Posterior vena cava (tissue), 2 donors: ENCODE measurements around the gene TRA2A. TPM values are rescaled to one million over a fixed set of nuclear protein-coding genes. Genes with fewer than 3 reads are reported as not detected.
A peak's percentile ranks its signal among the peaks of the same experiment; 100 is the strongest.
"Not testable (repeated sequence)": the region's sequence is repeated elsewhere in the genome, so short reads cannot be mapped to it uniquely, and the experiment has no call there.

Experiments used
- DNase-seq: peaks from one replicate; pipeline ENCODE4 v3.0.0-alpha.2; 2020; ENCODE audit warnings: low spot score
- intact Hi-C, 2 donors: fragments of 100-400 bp; cut with DNase I; formaldehyde crosslinking; loops; one replicate each; pipeline versions ENCODE4 v1.14.1 to v1.14.2; 2022 to 2023
- long read RNA-seq, 2 donors: library from polyadenylated mRNA; unstranded; transcript quantifications; one replicate each; pipeline ENCODE4 v2.0.0, GENCODE V29; 2020 to 2021
- total RNA-seq, 2 donors: library from RNA; stranded (reverse); fragmentation: NEBNext Ultra II Directional; extraction: Animal tissue kit (Norgen Biotek cat#: 25700); gene quantifications; one replicate each; pipeline ENCODE4 v1.2.1, GENCODE V29; 2021
- donor health status: DM: yes; HTN: yes; CAD: no.
- donor health status: DM: yes; HTN: yes; CAD: no.

Gene TRA2A
- 10 to 100 TPM; 51.1 to 52.2 TPM for total RNA-seq
- long read RNA-seq, donor 1, transcript TRA2A-201 (8 exons, 1,845 nt) = major isoform, 15 of 23 reads
- long read RNA-seq, donor 1, partial matches to known transcripts = 0 of 23 reads
- long read RNA-seq, donor 1, other reads (novel, unspliced or antisense) = 7 of 23 reads
- long read RNA-seq, donor 2, transcript TRA2A-201 (8 exons, 1,845 nt) = major isoform, 60 of 89 reads
- long read RNA-seq, donor 2, partial matches to known transcripts = 1 of 89 reads
- long read RNA-seq, donor 2, other reads (novel, unspliced or antisense) = 26 of 89 reads

GRCh38 chr7:23531794-23532489, at the start of gene TRA2A:
TSS of gene TRA2A (minus strand) at chr7:23531981. CDS start at chr7:23531824, 157 bp downstream.
- intact Hi-C loops = loop anchor here in 1 of 2 donors (2.0 kb wide), 1 partner anchor 51 kb away; no protein-coding TSS in a partner anchor
- DNase-seq = peak; percentile 100

DNA sequence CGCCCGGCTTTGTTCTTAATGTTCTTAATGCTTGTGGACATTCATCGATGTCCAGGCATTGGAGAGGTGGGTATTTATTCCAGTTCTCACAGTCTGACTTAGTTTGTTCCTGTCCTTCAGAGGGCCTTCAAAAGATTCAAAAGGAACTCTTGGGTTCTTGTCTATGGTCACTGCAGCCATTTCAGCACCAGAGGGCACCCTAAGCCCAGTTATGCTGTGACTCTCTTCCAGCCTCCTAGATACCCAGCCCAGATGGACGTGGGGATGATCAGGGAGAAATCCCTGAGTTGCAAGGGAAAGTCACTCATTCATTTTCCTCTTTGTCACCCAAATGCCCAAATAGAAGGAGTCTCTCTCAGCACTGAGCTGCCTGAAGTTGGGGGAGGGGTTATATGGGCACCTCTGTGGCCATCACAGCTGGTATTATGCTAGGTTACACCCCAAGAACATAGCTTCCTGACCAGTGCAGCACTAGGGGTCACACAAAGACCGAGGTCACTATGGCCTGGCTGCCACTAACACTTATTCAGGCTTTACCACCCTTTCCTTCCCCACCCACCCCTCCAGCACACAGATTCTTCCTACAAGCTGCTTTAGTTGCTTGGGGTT, 38.9 kb upstream of the TRA2A start:
- intact Hi-C loops = loop anchor here (5.0 to 10.0 kb wide), 2 partner anchors 134 to 142 kb away; partner anchors contain the start of gene STK31 (in 1 of the 2)
- DNase-seq = peak; percentile 85

- intact Hi-C loops = no loop called here
- no peak for DNase-seq
These were observed 26.5 kb upstream of the TRA2A start for GRCh38 chr7:23558303-23558702.

GRCh38 chr7:23547662-23548061, 15.9 kb upstream of the TRA2A start:
- DNase-seq = no peak
- intact Hi-C loops = no loop called here

DNA sequence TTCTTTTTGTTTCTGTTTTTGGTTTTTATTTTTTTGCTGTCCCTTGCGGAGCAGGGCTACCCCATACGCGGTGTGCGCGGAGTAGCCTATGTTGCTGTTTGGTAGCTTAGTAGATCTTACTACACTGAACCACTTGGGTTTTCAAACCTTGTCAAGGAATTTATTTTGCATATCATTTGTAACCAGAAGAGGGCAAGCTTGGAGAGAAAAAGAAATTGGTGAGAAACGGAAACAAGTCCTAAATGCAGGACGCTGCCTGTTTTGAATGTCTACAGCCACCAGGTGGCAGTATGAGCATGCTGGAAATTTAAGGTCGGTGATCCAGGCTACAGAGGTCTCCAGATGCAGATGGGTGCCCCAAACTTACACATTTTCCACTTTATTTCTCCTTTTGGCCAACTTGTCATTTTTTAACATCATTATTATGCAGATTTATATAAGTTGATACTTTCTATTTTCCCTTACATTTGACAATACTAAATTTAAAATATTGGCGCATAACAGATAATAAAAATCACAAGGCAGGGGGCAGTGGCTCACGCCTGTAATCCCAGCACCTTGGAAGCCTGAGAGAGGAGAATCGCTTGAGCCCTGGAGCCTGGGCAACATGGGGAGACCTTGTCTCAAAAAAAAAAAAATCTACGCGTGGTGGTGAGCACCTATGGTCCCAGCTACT, 15.3 kb upstream of the TRA2A start:
- DNase-seq = no peak
- intact Hi-C loops = no loop called here

GRCh38 chr7:23545493-23545892, 13.7 kb upstream of the TRA2A start:
- intact Hi-C loops = no loop called here
- DNase-seq = no peak

- intact Hi-C loops = no loop called here
These were observed 13.2 kb upstream of the TRA2A start for GRCh38 chr7:23544913-23545354.

DNA sequence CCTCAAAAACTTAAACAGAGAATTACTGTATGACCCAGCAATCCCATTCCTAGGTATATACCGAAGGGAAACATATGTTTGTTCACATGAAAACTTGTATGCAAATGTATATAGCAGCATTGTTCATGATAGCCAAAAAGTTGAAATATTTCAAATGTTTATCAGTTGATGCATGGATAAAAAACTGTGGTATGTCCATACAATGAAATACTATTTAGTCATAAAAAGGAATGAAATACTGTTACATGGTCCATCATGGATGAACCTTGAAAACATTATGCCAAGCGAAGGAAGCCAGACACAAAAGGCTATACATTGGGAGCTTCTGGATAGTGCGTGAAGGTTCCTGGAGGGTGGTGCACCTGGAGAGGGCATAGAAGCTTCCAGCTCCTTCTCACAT, 11.0 kb upstream of the TRA2A start:
- no peak for DNase-seq
- intact Hi-C loops = no loop called here

More at GRCh38 chr7:23544913-23545354, 13.2 kb upstream of the TRA2A start:
- DNase-seq = no peak

DNA sequence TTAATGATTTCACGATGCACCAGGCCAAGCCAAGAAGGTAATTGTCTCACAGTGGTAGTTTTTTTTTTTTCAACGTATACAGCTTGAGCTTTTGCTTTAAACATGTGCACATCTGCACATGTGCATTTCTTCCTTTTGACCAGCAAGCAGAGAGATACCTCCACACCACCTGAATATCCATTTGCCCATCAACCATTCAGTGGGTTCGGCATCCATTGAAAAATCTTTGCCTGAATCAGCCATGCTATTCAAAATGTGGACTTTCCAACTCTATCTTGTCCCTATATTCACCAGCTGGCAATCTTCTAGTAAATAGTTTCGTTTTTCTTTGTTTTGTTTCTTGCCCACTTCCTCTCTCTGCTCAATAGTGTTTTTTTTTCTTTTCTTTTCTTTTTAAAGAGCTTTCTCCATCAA, 7.7 kb upstream of the TRA2A start:
- DNase-seq = no peak

DNA sequence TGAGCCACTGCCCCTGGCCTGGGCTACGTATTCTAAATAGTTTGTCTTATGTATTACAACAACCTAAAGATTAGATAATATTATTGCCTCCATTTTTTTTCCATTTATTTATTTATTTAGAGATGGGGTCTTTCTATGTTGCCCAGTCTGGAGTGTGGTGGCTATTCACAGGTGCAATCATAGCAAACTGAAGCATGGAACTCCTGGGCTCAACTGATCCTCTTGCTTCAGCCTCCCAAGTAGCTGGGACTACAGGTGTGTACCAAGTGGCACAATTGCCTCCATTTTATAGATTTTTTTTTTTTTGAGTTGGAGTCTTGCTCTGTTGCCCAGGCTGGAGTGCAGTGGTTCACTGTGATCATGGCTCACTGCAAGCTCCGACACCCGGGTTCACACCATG, 6.5 kb upstream of the TRA2A start:
- DNase-seq = no peak
- intact Hi-C loops = no loop called here

More for the DNA sequence above, 7.7 kb upstream of the TRA2A start:
- intact Hi-C loops = no loop called here

- no peak for DNase-seq
- intact Hi-C loops = no loop called here
These were observed 1.4 kb upstream of the TRA2A start for GRCh38 chr7:23533238-23533604.

DNA sequence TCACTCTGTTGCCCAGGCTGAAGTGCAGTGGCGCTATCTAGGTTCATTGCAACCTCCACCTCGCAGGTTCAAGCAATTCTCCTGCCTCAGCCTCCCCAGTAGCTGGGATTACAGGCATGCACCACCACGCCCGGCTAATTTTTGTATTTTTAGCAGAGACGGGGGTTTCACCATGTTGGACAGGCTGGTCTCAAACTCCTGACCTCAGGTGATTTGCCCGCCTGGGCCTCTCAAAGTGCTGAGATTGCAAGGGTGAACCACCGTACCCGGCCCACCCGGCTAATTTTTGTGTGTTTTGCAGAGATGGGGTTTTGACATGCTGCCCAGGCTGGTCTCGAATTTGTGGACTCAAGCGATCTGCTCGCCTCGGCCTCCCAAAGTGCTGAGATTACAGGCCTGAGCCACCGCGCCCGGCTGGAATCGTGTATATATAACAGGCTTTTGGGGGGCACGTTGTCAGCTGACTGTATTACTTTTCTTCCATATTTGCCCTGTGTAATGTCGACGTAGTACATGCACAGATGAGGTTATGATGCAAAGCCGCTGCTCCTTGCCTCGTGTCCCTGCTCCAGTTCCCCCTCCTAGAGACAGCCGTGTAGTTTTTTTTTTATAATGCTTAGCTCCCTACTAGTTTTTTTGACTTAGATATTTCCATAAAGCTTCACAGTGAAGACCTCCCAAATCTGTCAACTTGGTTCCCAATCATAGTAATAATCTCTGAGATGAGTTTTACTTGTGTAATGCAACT, 883 bp upstream of the TRA2A start:
- DNase-seq = no peak
- intact Hi-C loops = no loop called here

DNA sequence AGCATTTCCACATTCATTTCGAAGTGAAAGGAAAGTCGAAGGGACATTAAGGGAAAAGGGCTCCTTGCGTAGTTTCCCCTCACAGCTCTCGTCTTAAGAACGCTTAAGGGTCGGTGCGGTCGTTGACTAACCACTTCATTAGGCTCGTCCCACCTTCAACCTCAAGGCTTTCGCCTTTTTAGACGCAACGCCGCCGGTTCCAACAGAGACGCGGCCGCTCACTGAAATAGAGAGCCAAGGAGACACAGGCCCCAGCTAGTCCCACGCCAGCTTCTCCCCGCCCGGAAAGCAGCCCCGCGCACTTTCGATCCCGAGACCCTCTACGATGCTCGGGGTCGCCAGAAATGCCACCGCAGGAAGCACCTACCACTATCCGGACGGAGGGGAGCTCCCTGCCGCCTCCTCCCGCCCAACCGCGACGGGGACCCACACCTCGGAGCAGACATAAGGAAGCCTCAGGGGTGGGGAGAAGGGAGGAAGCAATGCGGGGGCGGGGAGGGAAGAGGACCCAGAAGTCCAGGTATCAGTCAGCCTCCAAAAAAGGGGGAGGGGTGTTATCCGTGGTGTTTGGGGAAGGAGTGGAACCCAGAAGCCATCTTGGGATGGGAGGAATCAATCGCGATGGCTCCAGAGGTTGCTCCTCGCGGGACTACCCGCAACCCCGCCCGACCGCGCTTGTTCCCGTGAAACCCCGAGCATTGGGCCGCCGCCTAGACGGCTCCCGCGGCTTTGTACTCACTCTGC, 559 bp downstream of the TRA2A start:
- DNase-seq = peak; percentile 86
- intact Hi-C loops = loop anchor here in 1 of 2 donors (2.0 kb wide), 1 partner anchor 50 kb away; no protein-coding TSS in a partner anchor

DNA sequence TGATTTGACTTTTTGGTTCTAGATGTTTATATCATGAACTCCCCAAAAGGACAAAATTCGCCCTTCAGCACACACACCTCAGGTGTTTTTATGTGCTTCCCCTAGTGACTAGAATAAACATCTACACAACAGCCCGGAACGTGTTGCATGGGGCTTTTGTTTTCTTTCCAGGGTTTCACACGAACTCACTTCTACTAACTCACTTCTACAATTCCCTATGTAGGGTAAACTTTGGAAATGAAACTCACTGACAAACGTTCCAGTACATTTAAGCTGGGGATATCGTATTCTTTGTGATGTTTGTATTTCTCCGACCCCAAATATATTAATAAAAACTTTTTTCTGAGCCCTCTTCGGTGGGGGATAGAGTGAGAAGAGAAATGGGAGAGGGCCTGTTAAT, 1.4 kb downstream of the TRA2A start:
- intact Hi-C loops = loop anchor here in 1 of 2 donors (2.0 kb wide), 1 partner anchor 50 kb away; no protein-coding TSS in a partner anchor

GRCh38 chr7:23529262-23529859, 2.4 kb downstream of the TRA2A start:
- intact Hi-C loops = no loop called here
- no peak for DNase-seq

More for the DNA sequence above, 1.4 kb downstream of the TRA2A start:
- DNase-seq = no peak

DNA sequence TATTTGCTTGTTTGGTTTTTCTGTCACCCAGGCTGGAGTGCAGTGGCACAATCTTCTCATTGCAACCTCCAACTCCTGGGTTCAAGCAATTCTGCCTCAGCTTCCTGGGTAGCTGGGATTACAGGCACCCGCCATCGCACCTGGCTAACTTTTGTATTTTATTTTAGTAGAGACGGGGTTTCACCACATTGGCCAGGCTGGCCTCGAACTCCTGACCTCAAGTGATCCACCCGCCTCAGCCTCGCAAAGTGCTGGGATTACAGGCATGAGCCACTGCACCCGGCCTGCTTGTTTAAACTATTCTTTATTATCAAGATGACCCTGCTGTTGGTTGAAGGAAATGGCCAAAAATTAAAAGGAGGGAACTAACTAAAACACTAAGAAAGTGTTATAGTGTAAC, 6.2 kb downstream of the TRA2A start:
- intact Hi-C loops, DNase-seq: not testable (repeated sequence)

DNA sequence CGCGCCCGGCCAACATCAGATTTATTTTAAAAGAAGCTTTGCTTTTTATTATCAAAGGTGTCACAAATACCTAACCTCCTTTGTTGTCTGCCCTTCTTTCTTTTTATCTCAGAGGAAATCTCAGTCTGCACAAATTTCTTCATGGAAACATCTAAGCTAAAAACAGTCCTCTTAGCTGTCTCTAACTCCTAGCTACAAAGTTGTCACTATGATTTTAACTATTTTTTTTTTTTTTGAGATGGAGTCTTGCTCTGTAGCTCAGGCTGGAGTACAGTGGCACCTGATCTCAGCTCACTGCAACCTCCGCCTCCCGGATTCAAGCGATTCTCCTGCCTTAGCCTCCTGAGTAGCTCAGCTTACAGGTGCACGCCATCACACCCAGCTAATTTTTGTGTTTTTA, 7.3 kb downstream of the TRA2A start:
- DNase-seq = no peak
- intact Hi-C loops = no loop called here
